ENCODE data around the gene RBFOX2. TPM values are rescaled to one million over a fixed set of nuclear protein-coding genes. Genes with fewer than 3 reads are reported as not detected.
"Not testable (repeated sequence)": the region's sequence is repeated elsewhere in the genome, so short reads cannot be mapped to it uniquely, and the experiment has no call there.

The RBFOX2 gene
- polyA plus RNA-seq, 2 donors, result 22.6 to 31.1 TPM

GRCh38 chr22:35739931-35740380 is 288.7 kb downstream of the RBFOX2 start:
- Histone ChIP-seq H3K4me1 (ENCODE audit: control insufficient read depth in 2 of 2, insufficient read depth in 2 of 2, low read length in 1 of 2) (no peaks in the 10 kb centered on the region), H3K36me3 (ENCODE audit: control insufficient read depth in 2 of 2, insufficient read depth in 2 of 2, low read length in 1 of 2) (peaks cover 6 to 7% of the 10 kb centered on the region in 2 donors)
- 60 to 75% methylated on average over 3 of the region's 3 CpGs for WGBS, 2 donors

GRCh38 chr22:35739076-35739930 is 289.3 kb downstream of the RBFOX2 start:
- Histone ChIP-seq H3K36me3 (ENCODE audit: control insufficient read depth in 2 of 2, insufficient read depth in 2 of 2, low read length in 1 of 2) (peaks cover 6 to 7% of the 10 kb centered on the region in 2 donors), H3K27ac (ENCODE audit: low read depth in 2 of 2, low read length in 1 of 2) (no peak overlapping the region), H3K4me1 (ENCODE audit: control insufficient read depth in 2 of 2, insufficient read depth in 2 of 2, low read length in 1 of 2) (no peaks in the 10 kb centered on the region), H3K4me3 (ENCODE audit: low read depth in 1 of 2, low read length in 2 of 2) (no peak overlapping the region), H3K9me3 (ENCODE audit: control insufficient read depth in 2 of 2, insufficient read depth in 1 of 2, low read depth in 1 of 2, low read length in 1 of 2) (no peaks in the 10 kb centered on the region), H3K27me3 (ENCODE audit: control insufficient read depth in 1 of 2, insufficient read depth in 2 of 2, low read length in 2 of 2) (no peaks in the 10 kb centered on the region)
- WGBS, 2 donors, result 67 to 75% methylated on average over 12 of the region's 12 CpGs

More at GRCh38 chr22:35739931-35740380, 288.7 kb downstream of the RBFOX2 start:
- no peaks in the 10 kb centered on the region for H3K27me3 ChIP-seq (ENCODE audit: control insufficient read depth in 1 of 2, insufficient read depth in 2 of 2, low read length in 2 of 2)
- H3K4me3 ChIP-seq (ENCODE audit: low read depth in 1 of 2, low read length in 2 of 2), result no peak overlapping the region
- H3K27ac ChIP-seq (ENCODE audit: low read depth in 2 of 2, low read length in 1 of 2), result no peak overlapping the region
- no peaks in the 10 kb centered on the region for H3K9me3 ChIP-seq (ENCODE audit: control insufficient read depth in 2 of 2, insufficient read depth in 1 of 2, low read depth in 1 of 2, low read length in 1 of 2)

- H3K4me3 ChIP-seq (ENCODE audit: low read depth in 1 of 2, low read length in 2 of 2); H3K9me3 ChIP-seq (ENCODE audit: control insufficient read depth in 2 of 2, insufficient read depth in 1 of 2, low read depth in 1 of 2, low read length in 1 of 2); H3K27me3 ChIP-seq (ENCODE audit: control insufficient read depth in 1 of 2, insufficient read depth in 2 of 2, low read length in 2 of 2); H3K27ac ChIP-seq (ENCODE audit: low read depth in 2 of 2, low read length in 1 of 2); H3K36me3 ChIP-seq (ENCODE audit: control insufficient read depth in 2 of 2, insufficient read depth in 2 of 2, low read length in 1 of 2); H3K4me1 ChIP-seq (ENCODE audit: control insufficient read depth in 2 of 2, insufficient read depth in 2 of 2, low read length in 1 of 2): not testable (repeated sequence)
- WGBS, 2 donors, result 94% methylated on average over 6 of the region's 6 CpGs
Measured at GRCh38 chr22:35737886-35738285, 290.7 kb downstream of the RBFOX2 start.

DNA sequence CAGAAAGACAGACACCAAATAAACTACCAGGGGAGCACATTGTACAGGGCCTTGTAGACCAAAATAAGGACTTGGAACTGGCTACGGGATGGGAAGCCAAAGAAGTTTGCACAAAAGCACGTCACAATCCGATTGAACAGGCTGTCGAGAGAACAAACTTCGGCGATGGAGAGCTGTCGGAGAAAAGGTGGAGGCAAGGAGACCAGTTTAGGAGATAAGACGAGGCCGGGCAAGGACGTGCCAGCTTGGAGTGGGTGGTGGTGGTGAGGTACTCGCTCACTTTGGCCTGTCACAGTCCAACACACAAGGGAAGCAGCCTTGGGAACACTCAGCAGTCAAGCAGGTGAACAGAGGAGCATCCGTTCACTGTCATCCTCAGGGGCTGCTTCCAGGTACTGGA is 291.9 kb downstream of the RBFOX2 start:
- H3K27ac ChIP-seq (ENCODE audit: low read depth in 2 of 2, low read length in 1 of 2), result no peak overlapping the region
- 88 to 91% methylated on average over 12 of the region's 12 CpGs for WGBS, 2 donors

DNA sequence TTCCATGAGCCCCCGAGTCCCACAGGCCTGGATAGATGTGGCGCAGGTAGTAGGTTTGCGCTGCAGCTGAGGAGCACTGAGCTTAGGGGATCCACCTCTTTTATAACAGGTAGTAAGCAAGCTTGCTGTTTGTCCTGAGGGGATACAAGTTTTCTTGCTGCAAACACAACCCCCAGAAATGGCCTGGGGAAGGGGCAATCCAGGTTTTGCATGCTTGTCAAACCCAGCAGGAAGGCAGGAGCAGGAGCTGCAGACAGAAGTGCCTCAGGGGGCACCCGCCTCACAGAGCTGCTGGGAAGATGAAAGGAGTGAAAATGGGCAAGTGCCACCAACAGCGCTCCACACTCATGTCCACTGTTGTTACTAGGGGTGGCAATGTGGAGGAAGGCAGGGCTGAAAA is 292.5 kb downstream of the RBFOX2 start:
- Histone ChIP-seq H3K36me3 (ENCODE audit: control insufficient read depth in 2 of 2, insufficient read depth in 2 of 2, low read length in 1 of 2) (peaks cover 3 to 6% of the 10 kb centered on the region in 2 donors), H3K9me3 (ENCODE audit: control insufficient read depth in 2 of 2, insufficient read depth in 1 of 2, low read depth in 1 of 2, low read length in 1 of 2) (no peaks in the 10 kb centered on the region), H3K4me1 (ENCODE audit: control insufficient read depth in 2 of 2, insufficient read depth in 2 of 2, low read length in 1 of 2) (no peaks in the 10 kb centered on the region), H3K27ac (ENCODE audit: low read depth in 2 of 2, low read length in 1 of 2) (no peak overlapping the region), H3K27me3 (ENCODE audit: control insufficient read depth in 1 of 2, insufficient read depth in 2 of 2, low read length in 2 of 2) (no peaks in the 10 kb centered on the region), H3K4me3 (ENCODE audit: low read depth in 1 of 2, low read length in 2 of 2) (no peak overlapping the region)
- 92 to 95% methylated on average over 5 of the region's 5 CpGs for WGBS, 2 donors

More for the DNA sequence above, 291.9 kb downstream of the RBFOX2 start:
- no peak overlapping the region for H3K4me3 ChIP-seq (ENCODE audit: low read depth in 1 of 2, low read length in 2 of 2)
- no peaks in the 10 kb centered on the region for H3K27me3 ChIP-seq (ENCODE audit: control insufficient read depth in 1 of 2, insufficient read depth in 2 of 2, low read length in 2 of 2)
- no peaks in the 10 kb centered on the region for H3K9me3 ChIP-seq (ENCODE audit: control insufficient read depth in 2 of 2, insufficient read depth in 1 of 2, low read depth in 1 of 2, low read length in 1 of 2)
- H3K4me1 ChIP-seq (ENCODE audit: control insufficient read depth in 2 of 2, insufficient read depth in 2 of 2, low read length in 1 of 2), result no peaks in the 10 kb centered on the region
- H3K36me3 ChIP-seq (ENCODE audit: control insufficient read depth in 2 of 2, insufficient read depth in 2 of 2, low read length in 1 of 2), result peaks cover 3 to 6% of the 10 kb centered on the region in 2 donors

GRCh38 chr22:35735542-35735941 is 293.1 kb downstream of the RBFOX2 start:
- WGBS, 2 donors, result 70 to 71% methylated on average over 1 of the region's 1 CpG
- H3K4me1 ChIP-seq (ENCODE audit: control insufficient read depth in 2 of 2, insufficient read depth in 2 of 2, low read length in 1 of 2), result no peaks in the 10 kb centered on the region
- H3K36me3 ChIP-seq (ENCODE audit: control insufficient read depth in 2 of 2, insufficient read depth in 2 of 2, low read length in 1 of 2), result peaks cover 3 to 6% of the 10 kb centered on the region in 2 donors
- H3K27ac ChIP-seq (ENCODE audit: low read depth in 2 of 2, low read length in 1 of 2), result no peak overlapping the region
- no peak overlapping the region for H3K4me3 ChIP-seq (ENCODE audit: low read depth in 1 of 2, low read length in 2 of 2)
- no peaks in the 10 kb centered on the region for H3K27me3 ChIP-seq (ENCODE audit: control insufficient read depth in 1 of 2, insufficient read depth in 2 of 2, low read length in 2 of 2)
- H3K9me3 ChIP-seq (ENCODE audit: control insufficient read depth in 2 of 2, insufficient read depth in 1 of 2, low read depth in 1 of 2, low read length in 1 of 2), result no peaks in the 10 kb centered on the region

DNA sequence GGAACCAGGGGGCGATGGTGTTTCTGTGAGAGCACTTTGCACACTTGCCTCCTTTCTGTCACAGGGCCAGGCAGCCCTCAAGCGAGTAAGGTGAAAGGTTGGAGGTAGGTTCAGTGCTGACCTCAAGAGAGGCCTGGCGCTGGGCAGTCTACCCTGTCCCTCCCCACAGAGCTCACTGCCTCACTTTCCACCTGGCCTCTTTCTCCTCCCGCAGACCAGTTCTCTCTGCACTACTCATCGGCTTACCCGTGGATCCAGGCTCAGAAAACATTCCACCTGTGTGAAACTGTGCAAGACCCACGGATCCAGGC is 294.2 kb downstream of the RBFOX2 start:
- Histone ChIP-seq H3K27me3 (ENCODE audit: control insufficient read depth in 1 of 2, insufficient read depth in 2 of 2, low read length in 2 of 2) (no peaks in the 10 kb centered on the region), H3K4me3 (ENCODE audit: low read depth in 1 of 2, low read length in 2 of 2) (no peak overlapping the region), H3K4me1 (ENCODE audit: control insufficient read depth in 2 of 2, insufficient read depth in 2 of 2, low read length in 1 of 2) (no peaks in the 10 kb centered on the region), H3K27ac (ENCODE audit: low read depth in 2 of 2, low read length in 1 of 2) (no peak overlapping the region), H3K36me3 (ENCODE audit: control insufficient read depth in 2 of 2, insufficient read depth in 2 of 2, low read length in 1 of 2) (peaks cover 3 to 6% of the 10 kb centered on the region in 2 donors), H3K9me3 (ENCODE audit: control insufficient read depth in 2 of 2, insufficient read depth in 1 of 2, low read depth in 1 of 2, low read length in 1 of 2) (no peaks in the 10 kb centered on the region)
- 75 to 77% methylated on average over 7 of the region's 7 CpGs for WGBS, 2 donors

DNA sequence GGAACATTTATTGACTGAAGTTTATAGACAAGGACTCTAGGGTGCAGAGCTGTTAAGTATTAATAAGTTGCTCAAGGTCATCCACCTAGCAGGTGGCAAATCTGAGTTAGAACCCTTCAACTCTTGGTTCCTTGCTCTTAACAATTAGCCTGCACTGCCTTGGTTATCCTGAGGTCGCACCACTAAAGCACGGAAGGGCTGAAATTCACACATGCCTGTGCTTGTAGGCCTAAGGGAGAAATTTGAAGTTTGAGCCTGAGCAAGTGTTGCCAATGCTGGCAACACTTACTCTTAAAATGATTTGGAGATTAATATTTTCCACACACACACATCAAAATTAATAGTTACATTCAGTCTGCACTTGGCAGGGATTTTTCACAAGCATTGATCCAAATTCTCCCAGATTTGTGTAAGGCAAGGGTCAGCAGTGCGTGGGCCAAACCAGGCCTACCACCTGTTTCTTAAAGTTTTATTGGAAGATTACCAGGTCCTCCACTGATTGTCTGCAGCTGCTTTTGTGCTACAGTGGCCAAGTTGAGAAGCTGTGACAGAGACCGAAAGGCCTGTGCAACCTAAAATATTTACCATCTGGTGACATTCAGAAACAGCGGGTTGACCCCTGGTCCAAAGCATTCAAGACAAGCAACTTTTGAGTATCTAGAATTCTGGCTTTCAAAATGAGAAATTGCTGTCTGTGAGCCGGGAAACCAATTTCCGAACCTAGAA is 294.7 kb downstream of the RBFOX2 start:
- H3K4me3 ChIP-seq (ENCODE audit: low read depth in 1 of 2, low read length in 2 of 2), result no peak overlapping the region
- no peak overlapping the region for H3K27ac ChIP-seq (ENCODE audit: low read depth in 2 of 2, low read length in 1 of 2)
- WGBS, 2 donors, result 51% methylated on average over 7 of the region's 7 CpGs
- H3K9me3 ChIP-seq (ENCODE audit: control insufficient read depth in 2 of 2, insufficient read depth in 1 of 2, low read depth in 1 of 2, low read length in 1 of 2), result no peaks in the 10 kb centered on the region
- no peaks in the 10 kb centered on the region for H3K27me3 ChIP-seq (ENCODE audit: control insufficient read depth in 1 of 2, insufficient read depth in 2 of 2, low read length in 2 of 2)
- peaks cover under 1 to 4% of the 10 kb centered on the region in 2 donors for H3K36me3 ChIP-seq (ENCODE audit: control insufficient read depth in 2 of 2, insufficient read depth in 2 of 2, low read length in 1 of 2)
- peaks cover 0 to 2% of the 10 kb centered on the region in 2 donors for H3K4me1 ChIP-seq (ENCODE audit: control insufficient read depth in 2 of 2, insufficient read depth in 2 of 2, low read length in 1 of 2)

DNA sequence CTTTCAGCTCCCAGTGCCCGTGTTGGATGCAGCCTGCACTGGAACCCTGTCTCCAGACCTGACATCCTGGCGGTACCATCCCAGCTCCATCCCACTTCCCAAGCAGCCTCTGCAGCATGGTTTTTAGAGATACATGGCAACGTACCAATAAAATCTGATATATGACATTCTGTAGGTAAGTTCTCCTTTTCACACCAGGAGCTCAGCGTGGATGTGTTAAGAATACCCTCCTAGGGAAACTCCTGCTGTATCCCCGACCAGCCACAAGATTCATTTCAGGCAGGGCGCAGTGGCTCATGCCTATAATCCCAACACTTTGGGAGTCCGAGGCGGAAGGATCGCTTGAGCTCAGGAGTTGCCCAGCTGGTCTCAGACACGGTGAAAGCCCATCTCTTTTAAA is 295.6 kb downstream of the RBFOX2 start:
- Histone ChIP-seq H3K27ac (ENCODE audit: low read depth in 2 of 2, low read length in 1 of 2) (no peak overlapping the region), H3K36me3 (ENCODE audit: control insufficient read depth in 2 of 2, insufficient read depth in 2 of 2, low read length in 1 of 2) (no peaks in the 10 kb centered on the region), H3K27me3 (ENCODE audit: control insufficient read depth in 1 of 2, insufficient read depth in 2 of 2, low read length in 2 of 2) (no peaks in the 10 kb centered on the region), H3K9me3 (ENCODE audit: control insufficient read depth in 2 of 2, insufficient read depth in 1 of 2, low read depth in 1 of 2, low read length in 1 of 2) (no peaks in the 10 kb centered on the region), H3K4me3 (ENCODE audit: low read depth in 1 of 2, low read length in 2 of 2) (no peak overlapping the region), H3K4me1 (ENCODE audit: control insufficient read depth in 2 of 2, insufficient read depth in 2 of 2, low read length in 1 of 2) (peaks cover 0 to 7% of the 10 kb centered on the region in 2 donors)
- 87 to 91% methylated on average over 10 of the region's 10 CpGs for WGBS, 2 donors

All from esophagus (tissue), 2 donors.